ENCODE measurements around the gene NEAT1.

GRCh38 chr11:65487467-65488272 lies 65.1 kb downstream of the NEAT1 start:
- peak in 1 of 5 experiments; percentile 31 for TF ChIP-seq CTCF (IDR thresholded peaks at IDR 0.05 in 4 of 5, conservative IDR thresholded peaks at IDR 0.05 in 1 of 5)
- peak in 1 of 2 donors; percentile 47 for TF ChIP-seq POLR2A (IDR thresholded peaks at IDR 0.05)

Data from gastrocnemius medialis (tissue), 4 donors.